Transverse colon (tissue), 4 donors: Measurements from ENCODE around the gene HOXA1.

Experiments
- POLR2AphosphoS5 ChIP-seq, 3 donors: sonication (generic); formaldehyde crosslinking; IDR thresholded peaks; one replicate each; pipeline ENCODE4 v1.6.1; 2016; ENCODE audit warnings: antibody characterized with exemption in 3 of 3
- TF ChIP-seq, protein P1 (sequence below), 5 experiments: fragments of 200-600 bp in 3 of 5; fragments of 450-650 bp in 2 of 5; sonication (generic) in 3 of 5; IDR thresholded peaks; 1 replicate in 2 of 5; 2 replicates in 3 of 5; pipeline ENCODE4 v1.5.1; 2016 to 2017; ENCODE audit warnings: antibody characterized with exemption in 5 of 5, inconsistent platforms in 3 of 5, mild to moderate bottlenecking in 2 of 5, moderate library complexity in 1 of 5

DNA sequence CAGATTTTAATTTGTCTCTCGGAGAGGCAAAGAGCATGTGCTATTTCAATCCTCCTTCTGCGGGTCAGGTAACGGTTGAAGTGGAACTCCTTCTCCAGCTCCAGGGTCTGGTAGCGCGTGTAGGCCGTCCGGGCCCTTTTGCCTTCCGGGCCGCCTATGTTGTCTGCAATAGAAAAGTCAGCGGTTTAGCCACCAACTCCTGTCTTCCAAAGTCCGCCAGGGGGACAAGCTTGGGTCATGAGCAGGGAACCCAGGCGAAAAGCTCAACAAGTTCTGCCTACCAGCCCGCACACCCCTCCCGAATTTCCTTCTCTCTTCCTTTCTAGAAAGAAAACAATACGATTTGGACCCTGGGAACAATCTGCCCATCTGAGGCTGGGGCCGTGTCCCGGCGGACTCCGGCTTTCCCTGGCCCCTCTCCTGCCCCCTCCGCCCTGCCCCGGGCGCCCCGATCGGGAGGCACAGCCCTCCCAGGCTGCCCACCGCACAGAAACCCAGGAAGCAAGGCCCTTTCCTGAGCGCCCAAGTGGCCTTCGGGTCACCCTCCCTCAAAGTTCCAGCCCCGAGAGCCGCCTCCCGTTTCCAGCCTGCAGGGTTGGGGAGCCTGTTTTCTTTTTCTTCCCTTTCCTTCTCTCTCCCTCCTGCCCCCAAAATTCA lies 46.3 kb upstream of the HOXA1 start:
- TF ChIP-seq, protein P1, sequence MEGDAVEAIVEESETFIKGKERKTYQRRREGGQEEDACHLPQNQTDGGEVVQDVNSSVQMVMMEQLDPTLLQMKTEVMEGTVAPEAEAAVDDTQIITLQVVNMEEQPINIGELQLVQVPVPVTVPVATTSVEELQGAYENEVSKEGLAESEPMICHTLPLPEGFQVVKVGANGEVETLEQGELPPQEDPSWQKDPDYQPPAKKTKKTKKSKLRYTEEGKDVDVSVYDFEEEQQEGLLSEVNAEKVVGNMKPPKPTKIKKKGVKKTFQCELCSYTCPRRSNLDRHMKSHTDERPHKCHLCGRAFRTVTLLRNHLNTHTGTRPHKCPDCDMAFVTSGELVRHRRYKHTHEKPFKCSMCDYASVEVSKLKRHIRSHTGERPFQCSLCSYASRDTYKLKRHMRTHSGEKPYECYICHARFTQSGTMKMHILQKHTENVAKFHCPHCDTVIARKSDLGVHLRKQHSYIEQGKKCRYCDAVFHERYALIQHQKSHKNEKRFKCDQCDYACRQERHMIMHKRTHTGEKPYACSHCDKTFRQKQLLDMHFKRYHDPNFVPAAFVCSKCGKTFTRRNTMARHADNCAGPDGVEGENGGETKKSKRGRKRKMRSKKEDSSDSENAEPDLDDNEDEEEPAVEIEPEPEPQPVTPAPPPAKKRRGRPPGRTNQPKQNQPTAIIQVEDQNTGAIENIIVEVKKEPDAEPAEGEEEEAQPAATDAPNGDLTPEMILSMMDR (IDR thresholded peaks at IDR 0.05) = peak in 2 of 5 experiments; percentile 38 to 39
- TF ChIP-seq POLR2AphosphoS5 (IDR thresholded peaks at IDR 0.05) = no peak
